ENCODE measurements around the gene ATXN2L. TPM values are rescaled to one million over a fixed set of nuclear protein-coding genes. Genes with fewer than 3 reads are reported as not detected.

Gene ATXN2L
- total and polyA plus RNA-seq, 2 experiments from 2014 or later = 134 to 192 TPM

DNA sequence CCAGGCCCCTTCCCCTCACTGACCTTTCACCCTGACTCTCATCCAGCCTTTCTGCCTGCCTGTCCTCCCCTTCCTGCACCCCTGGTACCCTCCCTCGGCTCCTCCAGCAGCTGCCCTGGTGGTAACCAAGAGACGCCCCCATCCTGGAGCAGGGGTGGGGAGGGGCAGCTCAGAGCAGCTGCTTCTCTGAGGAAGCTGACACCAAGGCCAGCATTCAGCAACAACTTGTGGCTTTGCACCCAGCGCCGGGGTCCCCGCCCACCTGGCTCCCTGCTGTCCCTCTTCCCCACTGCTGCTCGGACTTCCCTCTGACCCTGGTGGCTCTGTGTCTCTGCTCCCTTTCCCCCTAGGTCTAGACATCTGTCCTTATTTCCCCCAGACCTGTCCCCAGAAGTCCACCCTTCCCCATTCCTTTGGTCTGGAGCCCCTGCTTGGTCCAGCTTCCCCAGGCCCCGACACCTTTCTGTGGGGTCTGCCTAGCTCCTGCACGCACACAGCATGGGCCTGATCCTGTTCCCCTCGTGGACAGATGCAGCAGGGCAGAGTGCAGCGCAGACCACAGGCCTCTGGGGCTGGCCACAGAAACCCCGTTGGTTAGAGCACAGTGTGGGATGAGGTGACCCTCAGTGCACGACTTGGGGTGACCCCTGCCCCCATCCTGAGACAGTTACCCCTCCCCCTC is 54.3 kb downstream of the ATXN2L start (continued):
- TF ChIP-seq, protein P1, sequence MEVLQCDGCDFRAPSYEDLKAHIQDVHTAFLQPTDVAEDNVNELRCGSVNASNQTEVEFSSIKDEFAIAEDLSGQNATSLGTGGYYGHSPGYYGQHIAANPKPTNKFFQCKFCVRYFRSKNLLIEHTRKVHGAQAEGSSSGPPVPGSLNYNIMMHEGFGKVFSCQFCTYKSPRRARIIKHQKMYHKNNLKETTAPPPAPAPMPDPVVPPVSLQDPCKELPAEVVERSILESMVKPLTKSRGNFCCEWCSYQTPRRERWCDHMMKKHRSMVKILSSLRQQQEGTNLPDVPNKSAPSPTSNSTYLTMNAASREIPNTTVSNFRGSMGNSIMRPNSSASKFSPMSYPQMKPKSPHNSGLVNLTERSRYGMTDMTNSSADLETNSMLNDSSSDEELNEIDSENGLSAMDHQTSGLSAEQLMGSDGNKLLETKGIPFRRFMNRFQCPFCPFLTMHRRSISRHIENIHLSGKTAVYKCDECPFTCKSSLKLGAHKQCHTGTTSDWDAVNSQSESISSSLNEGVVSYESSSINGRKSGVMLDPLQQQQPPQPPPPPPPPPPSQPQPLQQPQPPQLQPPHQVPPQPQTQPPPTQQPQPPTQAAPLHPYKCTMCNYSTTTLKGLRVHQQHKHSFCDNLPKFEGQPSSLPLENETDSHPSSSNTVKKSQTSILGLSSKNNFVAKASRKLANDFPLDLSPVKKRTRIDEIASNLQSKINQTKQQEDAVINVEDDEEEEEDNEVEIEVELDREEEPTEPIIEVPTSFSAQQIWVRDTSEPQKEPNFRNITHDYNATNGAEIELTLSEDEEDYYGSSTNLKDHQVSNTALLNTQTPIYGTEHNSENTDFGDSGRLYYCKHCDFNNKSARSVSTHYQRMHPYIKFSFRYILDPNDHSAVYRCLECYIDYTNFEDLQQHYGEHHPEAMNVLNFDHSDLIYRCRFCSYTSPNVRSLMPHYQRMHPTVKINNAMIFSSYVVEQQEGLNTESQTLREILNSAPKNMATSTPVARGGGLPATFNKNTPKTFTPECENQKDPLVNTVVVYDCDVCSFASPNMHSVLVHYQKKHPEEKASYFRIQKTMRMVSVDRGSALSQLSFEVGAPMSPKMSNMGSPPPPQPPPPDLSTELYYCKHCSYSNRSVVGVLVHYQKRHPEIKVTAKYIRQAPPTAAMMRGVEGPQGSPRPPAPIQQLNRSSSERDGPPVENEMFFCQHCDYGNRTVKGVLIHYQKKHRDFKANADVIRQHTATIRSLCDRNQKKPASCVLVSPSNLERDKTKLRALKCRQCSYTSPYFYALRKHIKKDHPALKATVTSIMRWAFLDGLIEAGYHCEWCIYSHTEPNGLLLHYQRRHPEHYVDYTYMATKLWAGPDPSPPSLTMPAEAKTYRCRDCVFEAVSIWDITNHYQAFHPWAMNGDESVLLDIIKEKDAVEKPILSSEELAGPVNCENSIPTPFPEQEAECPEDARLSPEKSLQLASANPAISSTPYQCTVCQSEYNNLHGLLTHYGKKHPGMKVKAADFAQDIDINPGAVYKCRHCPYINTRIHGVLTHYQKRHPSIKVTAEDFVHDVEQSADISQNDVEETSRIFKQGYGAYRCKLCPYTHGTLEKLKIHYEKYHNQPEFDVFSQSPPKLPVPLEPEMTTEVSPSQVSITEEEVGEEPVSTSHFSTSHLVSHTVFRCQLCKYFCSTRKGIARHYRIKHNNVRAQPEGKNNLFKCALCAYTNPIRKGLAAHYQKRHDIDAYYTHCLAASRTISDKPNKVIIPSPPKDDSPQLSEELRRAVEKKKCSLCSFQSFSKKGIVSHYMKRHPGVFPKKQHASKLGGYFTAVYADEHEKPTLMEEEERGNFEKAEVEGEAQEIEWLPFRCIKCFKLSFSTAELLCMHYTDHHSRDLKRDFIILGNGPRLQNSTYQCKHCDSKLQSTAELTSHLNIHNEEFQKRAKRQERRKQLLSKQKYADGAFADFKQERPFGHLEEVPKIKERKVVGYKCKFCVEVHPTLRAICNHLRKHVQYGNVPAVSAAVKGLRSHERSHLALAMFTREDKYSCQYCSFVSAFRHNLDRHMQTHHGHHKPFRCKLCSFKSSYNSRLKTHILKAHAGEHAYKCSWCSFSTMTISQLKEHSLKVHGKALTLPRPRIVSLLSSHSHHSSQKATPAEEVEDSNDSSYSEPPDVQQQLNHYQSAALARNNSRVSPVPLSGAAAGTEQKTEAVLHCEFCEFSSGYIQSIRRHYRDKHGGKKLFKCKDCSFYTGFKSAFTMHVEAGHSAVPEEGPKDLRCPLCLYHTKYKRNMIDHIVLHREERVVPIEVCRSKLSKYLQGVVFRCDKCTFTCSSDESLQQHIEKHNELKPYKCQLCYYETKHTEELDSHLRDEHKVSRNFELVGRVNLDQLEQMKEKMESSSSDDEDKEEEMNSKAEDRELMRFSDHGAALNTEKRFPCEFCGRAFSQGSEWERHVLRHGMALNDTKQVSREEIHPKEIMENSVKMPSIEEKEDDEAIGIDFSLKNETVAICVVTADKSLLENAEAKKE (CRISPR knock-in tag; IDR thresholded peaks at IDR 0.05) = no peak
- TF ChIP-seq JUNB (IDR thresholded peaks at IDR 0.05; ENCODE audit: unreplicated experiment) (no peak), EZH2 (IDR thresholded peaks at IDR 0.05; ENCODE audit: low read depth, unreplicated experiment) (no peak), EZH2phosphoT487 (IDR thresholded peaks at IDR 0.05; ENCODE audit: unreplicated experiment) (no peak), ZNF114 (CRISPR knock-in tag; IDR thresholded peaks at IDR 0.05) (no peak), CREB1 (CRISPR knock-in tag; IDR thresholded peaks at IDR 0.05; ENCODE audit: low read depth) (no peak), POLR2AphosphoS5 (IDR thresholded peaks at IDR 0.05; ENCODE audit: low read depth) (no peak; the same call in 1 of the 2 replicates)
- TF ChIP-seq, protein P2, sequence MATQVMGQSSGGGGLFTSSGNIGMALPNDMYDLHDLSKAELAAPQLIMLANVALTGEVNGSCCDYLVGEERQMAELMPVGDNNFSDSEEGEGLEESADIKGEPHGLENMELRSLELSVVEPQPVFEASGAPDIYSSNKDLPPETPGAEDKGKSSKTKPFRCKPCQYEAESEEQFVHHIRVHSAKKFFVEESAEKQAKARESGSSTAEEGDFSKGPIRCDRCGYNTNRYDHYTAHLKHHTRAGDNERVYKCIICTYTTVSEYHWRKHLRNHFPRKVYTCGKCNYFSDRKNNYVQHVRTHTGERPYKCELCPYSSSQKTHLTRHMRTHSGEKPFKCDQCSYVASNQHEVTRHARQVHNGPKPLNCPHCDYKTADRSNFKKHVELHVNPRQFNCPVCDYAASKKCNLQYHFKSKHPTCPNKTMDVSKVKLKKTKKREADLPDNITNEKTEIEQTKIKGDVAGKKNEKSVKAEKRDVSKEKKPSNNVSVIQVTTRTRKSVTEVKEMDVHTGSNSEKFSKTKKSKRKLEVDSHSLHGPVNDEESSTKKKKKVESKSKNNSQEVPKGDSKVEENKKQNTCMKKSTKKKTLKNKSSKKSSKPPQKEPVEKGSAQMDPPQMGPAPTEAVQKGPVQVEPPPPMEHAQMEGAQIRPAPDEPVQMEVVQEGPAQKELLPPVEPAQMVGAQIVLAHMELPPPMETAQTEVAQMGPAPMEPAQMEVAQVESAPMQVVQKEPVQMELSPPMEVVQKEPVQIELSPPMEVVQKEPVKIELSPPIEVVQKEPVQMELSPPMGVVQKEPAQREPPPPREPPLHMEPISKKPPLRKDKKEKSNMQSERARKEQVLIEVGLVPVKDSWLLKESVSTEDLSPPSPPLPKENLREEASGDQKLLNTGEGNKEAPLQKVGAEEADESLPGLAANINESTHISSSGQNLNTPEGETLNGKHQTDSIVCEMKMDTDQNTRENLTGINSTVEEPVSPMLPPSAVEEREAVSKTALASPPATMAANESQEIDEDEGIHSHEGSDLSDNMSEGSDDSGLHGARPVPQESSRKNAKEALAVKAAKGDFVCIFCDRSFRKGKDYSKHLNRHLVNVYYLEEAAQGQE (IDR thresholded peaks at IDR 0.05; ENCODE audit: unreplicated experiment) = no peak
- TF ChIP-seq, protein P3, sequence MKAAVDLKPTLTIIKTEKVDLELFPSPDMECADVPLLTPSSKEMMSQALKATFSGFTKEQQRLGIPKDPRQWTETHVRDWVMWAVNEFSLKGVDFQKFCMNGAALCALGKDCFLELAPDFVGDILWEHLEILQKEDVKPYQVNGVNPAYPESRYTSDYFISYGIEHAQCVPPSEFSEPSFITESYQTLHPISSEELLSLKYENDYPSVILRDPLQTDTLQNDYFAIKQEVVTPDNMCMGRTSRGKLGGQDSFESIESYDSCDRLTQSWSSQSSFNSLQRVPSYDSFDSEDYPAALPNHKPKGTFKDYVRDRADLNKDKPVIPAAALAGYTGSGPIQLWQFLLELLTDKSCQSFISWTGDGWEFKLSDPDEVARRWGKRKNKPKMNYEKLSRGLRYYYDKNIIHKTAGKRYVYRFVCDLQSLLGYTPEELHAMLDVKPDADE (IDR thresholded peaks at IDR 0.05) = no peak

Data from GM23338 (cell line).